Measurements from ENCODE around the gene CD47. TPM values are rescaled to one million over a fixed set of nuclear protein-coding genes. Genes with fewer than 3 reads are reported as not detected.

Gene CD47
- total RNA-seq, 2 experiments from 2014 or later: 88.7 to 91.6 TPM

DNA sequence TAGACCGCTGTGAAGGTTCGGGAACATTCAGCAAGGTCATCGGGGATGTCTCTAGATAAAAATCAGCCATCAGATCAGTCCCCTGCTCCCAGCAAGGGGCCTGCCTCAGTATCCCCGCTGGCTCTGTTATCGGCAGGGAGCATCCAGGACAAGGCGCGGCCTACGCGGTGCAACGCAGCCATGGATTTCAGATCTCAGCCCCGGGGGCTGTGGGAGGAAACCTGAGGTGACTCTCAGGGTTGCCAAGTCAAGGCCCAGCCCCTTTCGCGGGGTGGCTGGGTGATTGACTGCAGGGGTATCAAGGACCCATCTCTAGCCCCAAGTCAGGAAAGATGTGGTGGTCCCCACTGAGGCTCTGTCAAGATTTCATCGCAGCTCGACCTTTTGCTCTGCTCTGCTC is 23.1 kb upstream of the CD47 start:
- CTCF ChIA-PET: interaction anchor here (1.5 kb wide), 1 partner anchor 187 kb away, joined by 4 read pairs; no protein-coding TSS in a partner anchor
- TF ChIP-seq, protein P1, sequence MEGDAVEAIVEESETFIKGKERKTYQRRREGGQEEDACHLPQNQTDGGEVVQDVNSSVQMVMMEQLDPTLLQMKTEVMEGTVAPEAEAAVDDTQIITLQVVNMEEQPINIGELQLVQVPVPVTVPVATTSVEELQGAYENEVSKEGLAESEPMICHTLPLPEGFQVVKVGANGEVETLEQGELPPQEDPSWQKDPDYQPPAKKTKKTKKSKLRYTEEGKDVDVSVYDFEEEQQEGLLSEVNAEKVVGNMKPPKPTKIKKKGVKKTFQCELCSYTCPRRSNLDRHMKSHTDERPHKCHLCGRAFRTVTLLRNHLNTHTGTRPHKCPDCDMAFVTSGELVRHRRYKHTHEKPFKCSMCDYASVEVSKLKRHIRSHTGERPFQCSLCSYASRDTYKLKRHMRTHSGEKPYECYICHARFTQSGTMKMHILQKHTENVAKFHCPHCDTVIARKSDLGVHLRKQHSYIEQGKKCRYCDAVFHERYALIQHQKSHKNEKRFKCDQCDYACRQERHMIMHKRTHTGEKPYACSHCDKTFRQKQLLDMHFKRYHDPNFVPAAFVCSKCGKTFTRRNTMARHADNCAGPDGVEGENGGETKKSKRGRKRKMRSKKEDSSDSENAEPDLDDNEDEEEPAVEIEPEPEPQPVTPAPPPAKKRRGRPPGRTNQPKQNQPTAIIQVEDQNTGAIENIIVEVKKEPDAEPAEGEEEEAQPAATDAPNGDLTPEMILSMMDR (IDR thresholded peaks at IDR 0.05): no peak
- no peak for DNase-seq
- H3K36me3 Mint-ChIP-seq (ENCODE audit: low read depth): no peaks in the 10 kb centered on the region
- POLR2A ChIA-PET: no interaction called here
- no peak overlapping the region for H3K27ac Mint-ChIP-seq
- peaks cover 2% of the 10 kb centered on the region for H3K9me3 Mint-ChIP-seq
- ATAC-seq: no peak
- H3K27me3 Mint-ChIP-seq: no peaks in the 10 kb centered on the region
- H3K4me3 Mint-ChIP-seq: no peak overlapping the region
- intact Hi-C loops (cut with micrococcal nuclease): no loop called here
- H3K4me1 Mint-ChIP-seq (ENCODE audit: low read depth): peaks cover 25% of the 10 kb centered on the region

GRCh38 chr3:108110934-108111333 is 20.1 kb upstream of the CD47 start:
- ATAC-seq (no peak), DNase-seq (no peak)
- Mint-ChIP-seq H3K36me3 (ENCODE audit: low read depth) (no peaks in the 10 kb centered on the region), H3K27me3 (no peaks in the 10 kb centered on the region), H3K9me3 (no peaks in the 10 kb centered on the region), H3K4me3 (no peak overlapping the region), H3K27ac (no peak overlapping the region), H3K4me1 (ENCODE audit: low read depth) (peaks cover 8% of the 10 kb centered on the region)
- ChIA-PET CTCF (no interaction called here), POLR2A (no interaction called here)
- intact Hi-C loops (cut with micrococcal nuclease): no loop called here
- TF ChIP-seq, protein P1 (IDR thresholded peaks at IDR 0.05): no peak

DNA sequence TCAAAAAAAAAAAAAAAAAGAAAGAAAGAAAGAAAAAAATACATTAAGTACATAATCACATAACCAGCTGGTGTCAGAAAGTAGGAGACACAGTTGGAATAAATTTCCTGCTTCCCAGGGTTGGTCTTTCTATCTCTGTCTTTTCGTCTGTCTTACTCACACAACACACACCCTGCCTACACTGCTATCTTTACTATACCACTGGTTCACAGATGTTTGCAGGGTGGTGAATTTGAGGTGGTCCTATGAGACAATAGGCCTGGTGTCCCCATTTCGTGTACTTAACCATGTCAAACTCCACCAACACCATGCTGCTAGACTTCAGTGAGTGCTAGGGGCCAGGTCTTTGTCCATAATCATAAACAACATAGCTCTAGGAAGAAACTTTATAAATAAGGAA is 17.6 kb upstream of the CD47 start:
- Mint-ChIP-seq H3K9me3 (no peaks in the 10 kb centered on the region), H3K4me1 (ENCODE audit: low read depth) (peaks cover 8% of the 10 kb centered on the region), H3K27me3 (no peaks in the 10 kb centered on the region), H3K27ac (no peak overlapping the region), H3K36me3 (ENCODE audit: low read depth) (no peaks in the 10 kb centered on the region), H3K4me3 (no peak overlapping the region)
- ChIA-PET POLR2A (interaction anchor here (0.9 kb wide), 1 partner anchor 17 kb away, joined by 4 read pairs; no protein-coding TSS in a partner anchor), CTCF (interaction anchor here (0.6 kb wide), 1 partner anchor 10 kb away, joined by 3 read pairs; no protein-coding TSS in a partner anchor)
- DNase-seq (no peak), ATAC-seq (no peak)
- intact Hi-C loops (cut with micrococcal nuclease): no loop called here
- TF ChIP-seq, protein P1 (IDR thresholded peaks at IDR 0.05): no peak

DNA sequence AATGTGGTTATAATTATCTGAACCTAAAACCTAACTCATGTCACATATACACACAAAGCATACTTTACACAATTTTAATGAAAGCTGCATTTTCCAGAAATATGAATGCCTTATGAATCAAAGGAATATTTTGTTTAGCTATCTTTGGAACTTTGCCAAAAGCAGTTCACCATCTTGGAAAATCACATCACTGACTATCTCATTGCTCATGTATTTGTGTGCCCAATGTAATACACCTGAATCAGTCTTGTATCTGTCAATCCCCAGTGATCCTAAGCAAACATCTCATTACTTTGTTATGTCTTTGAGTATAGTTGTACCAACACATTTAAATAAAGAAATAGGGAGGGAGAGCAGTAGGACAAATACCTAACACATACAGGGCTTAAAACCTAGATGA is 15.6 kb upstream of the CD47 start:
- Mint-ChIP-seq H3K27ac (no peak overlapping the region), H3K36me3 (ENCODE audit: low read depth) (no peaks in the 10 kb centered on the region), H3K4me3 (no peak overlapping the region), H3K4me1 (ENCODE audit: low read depth) (peaks cover 24% of the 10 kb centered on the region), H3K9me3 (no peaks in the 10 kb centered on the region), H3K27me3 (no peaks in the 10 kb centered on the region)
- TF ChIP-seq, protein P1 (IDR thresholded peaks at IDR 0.05): no peak
- DNase-seq (no peak), ATAC-seq (no peak)
- ChIA-PET POLR2A (interaction anchor here (1.1 to 1.8 kb wide), 2 partner anchors 14 to 17 kb away, joined by 6 read pairs; no protein-coding TSS in a partner anchor), CTCF (interaction anchor here (1.2 to 1.9 kb wide), 3 partner anchors 8 to 16 kb away, joined by 4 to 5 read pairs (median 5); no protein-coding TSS in a partner anchor)
- intact Hi-C loops (cut with micrococcal nuclease): no loop called here

DNA sequence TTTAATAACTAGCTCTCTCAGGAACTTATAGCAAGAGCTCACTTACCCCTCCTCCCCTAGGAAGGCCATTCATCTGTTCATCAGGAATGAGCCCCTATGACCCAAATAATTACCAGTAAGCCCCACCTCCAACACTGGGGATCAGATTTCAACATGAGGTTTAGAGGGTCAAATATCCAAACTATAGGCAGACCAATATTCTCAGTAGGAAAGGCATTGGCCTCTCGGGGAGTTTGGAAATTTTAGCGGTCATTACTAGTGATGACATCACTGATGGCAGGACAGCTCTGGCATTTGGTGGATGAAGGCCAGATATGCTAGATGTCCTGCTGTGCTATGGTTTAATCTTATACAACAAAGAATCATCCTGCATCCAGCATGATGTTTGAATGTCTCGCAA is 15.2 kb upstream of the CD47 start:
- no peaks in the 10 kb centered on the region for H3K9me3 Mint-ChIP-seq
- DNase-seq (no peak), ATAC-seq (no peak)
- no peak overlapping the region for H3K27ac Mint-ChIP-seq
- peaks cover 28% of the 10 kb centered on the region for H3K4me1 Mint-ChIP-seq (ENCODE audit: low read depth)
- TF ChIP-seq, protein P1 (IDR thresholded peaks at IDR 0.05): no peak
- intact Hi-C loops (cut with micrococcal nuclease): no loop called here
- H3K36me3 Mint-ChIP-seq (ENCODE audit: low read depth): no peaks in the 10 kb centered on the region
- POLR2A ChIA-PET: interaction anchor here (1.1 to 1.8 kb wide), 2 partner anchors 14 to 16 kb away, joined by 6 read pairs; no protein-coding TSS in a partner anchor
- no peaks in the 10 kb centered on the region for H3K27me3 Mint-ChIP-seq
- CTCF ChIA-PET: interaction anchor here (0.8 to 1.9 kb wide), 4 partner anchors 9 to 16 kb away, joined by 3 to 5 read pairs (median 4); no protein-coding TSS in a partner anchor
- H3K4me3 Mint-ChIP-seq: no peak overlapping the region

All from activated CD8-positive, alpha-beta T cell treated with anti-CD3 and anti-CD28 coated beads for 36 hours (primary cell).